Skeletal muscle tissue (tissue), 4 donors: ENCODE data around the gene NCOA3. TPM values are rescaled to one million over a fixed set of nuclear protein-coding genes. Genes with fewer than 3 reads are reported as not detected.
"Not testable (repeated sequence)": the region's sequence is repeated elsewhere in the genome, so short reads cannot be mapped to it uniquely, and the experiment has no call there.

Source experiments
- H3K27ac ChIP-seq: one replicate; pipeline ENCODE4 v1.7.0; 2013; ENCODE audit warnings: mild to moderate bottlenecking, low read depth, low read length, inconsistent platforms
- H3K27me3 ChIP-seq, 3 donors: one replicate each; pipeline ENCODE4 v1.7.0; 2013; ENCODE audit warnings: low read length in 3 of 3; ENCODE audit not compliant: control insufficient read depth in 3 of 3, insufficient read depth in 3 of 3
- H3K36me3 ChIP-seq, 3 donors: one replicate each; pipeline ENCODE4 v1.7.0; 2013; ENCODE audit warnings: low read length in 3 of 3; ENCODE audit not compliant: control insufficient read depth in 3 of 3, insufficient read depth in 3 of 3
- H3K4me1 ChIP-seq, 3 donors: one replicate each; pipeline ENCODE4 v1.7.0; 2013; ENCODE audit warnings: low read length in 3 of 3, mild to moderate bottlenecking in 3 of 3; ENCODE audit not compliant: control insufficient read depth in 3 of 3, insufficient read depth in 3 of 3
- H3K4me3 ChIP-seq, 3 donors: one replicate each; pipeline ENCODE4 v1.7.0; 2013; ENCODE audit warnings: low read length in 3 of 3
- H3K9ac ChIP-seq, 3 donors: one replicate each; pipeline ENCODE4 v1.7.0; 2013; ENCODE audit warnings: low read length in 3 of 3, mild to moderate bottlenecking in 3 of 3, moderate library complexity in 2 of 3, low read depth in 1 of 3
- H3K9me3 ChIP-seq, 3 donors: one replicate each; pipeline ENCODE4 v1.7.0; 2013; ENCODE audit warnings: low read length in 3 of 3; ENCODE audit not compliant: control insufficient read depth in 3 of 3
- total RNA-seq: library from RNA; depleted of rRNA; stranded (reverse); fragments of >200 nt; gene quantifications from one replicate; pipeline ENCODE4 v1.2.3, GENCODE V29; 2014
- donor health status: Osteomylitis.

NCOA3 gene
- total RNA-seq, 1 donor from 2014 or later, result 25.6 TPM

GRCh38 chr20:47573559-47573958 lies 71.9 kb downstream of the NCOA3 start:
- no peak overlapping the region for H3K9ac ChIP-seq
- no peaks in the 10 kb centered on the region for H3K9me3 ChIP-seq
- H3K4me3 ChIP-seq, result no peak overlapping the region
- peaks cover 18 to 32% (median 26%) of the 10 kb centered on the region in 3 donors for H3K4me1 ChIP-seq
- H3K36me3 ChIP-seq, result peaks cover 0 to 6% (median 0%) of the 10 kb centered on the region in 3 donors
- H3K27me3 ChIP-seq, result no peaks in the 10 kb centered on the region
- H3K27ac ChIP-seq, result no peak overlapping the region

GRCh38 chr20:47574616-47575364 lies 73.1 kb downstream of the NCOA3 start:
- H3K27me3 ChIP-seq, result no peaks in the 10 kb centered on the region
- H3K4me1 ChIP-seq, result peaks cover 18 to 44% (median 26%) of the 10 kb centered on the region in 3 donors
- no peak overlapping the region for H3K9ac ChIP-seq
- no peak overlapping the region for H3K27ac ChIP-seq
- peaks cover 0 to 6% (median 0%) of the 10 kb centered on the region in 3 donors for H3K36me3 ChIP-seq
- no peaks in the 10 kb centered on the region for H3K9me3 ChIP-seq
- H3K4me3 ChIP-seq, result no peak overlapping the region

GRCh38 chr20:47576516-47577033 lies 74.9 kb downstream of the NCOA3 start:
- Histone ChIP-seq H3K27ac (peak overlapping the region; percentile 39), H3K27me3 (no peaks in the 10 kb centered on the region), H3K36me3 (peaks cover 0 to 2% (median 0%) of the 10 kb centered on the region in 3 donors), H3K4me3 (peak overlapping the region; percentile 47 to 62 (median 50)), H3K9ac (peak overlapping the region; percentile 24 to 46 (median 27)), H3K4me1 (peaks cover 21 to 47% (median 29%) of the 10 kb centered on the region in 3 donors), H3K9me3 (no peaks in the 10 kb centered on the region)

- H3K27me3 ChIP-seq, result no peaks in the 10 kb centered on the region
- H3K36me3 ChIP-seq, result no peaks in the 10 kb centered on the region
- H3K4me3 ChIP-seq, result peak overlapping the region in 1 of 3 donors; percentile 62
- H3K4me1 ChIP-seq, result peaks cover 21 to 47% (median 29%) of the 10 kb centered on the region in 3 donors
- peak overlapping the region; percentile 39 for H3K27ac ChIP-seq
- no peaks in the 10 kb centered on the region for H3K9me3 ChIP-seq
- no peak overlapping the region for H3K9ac ChIP-seq
These were observed 75.6 kb downstream of the NCOA3 start for GRCh38 chr20:47577314-47577713.

- no peak overlapping the region for H3K9ac ChIP-seq
- no peaks in the 10 kb centered on the region for H3K27me3 ChIP-seq
- H3K27ac ChIP-seq, result no peak overlapping the region
- peaks cover 21 to 47% (median 29%) of the 10 kb centered on the region in 3 donors for H3K4me1 ChIP-seq
- H3K36me3 ChIP-seq, result no peaks in the 10 kb centered on the region
- no peak overlapping the region for H3K4me3 ChIP-seq
- H3K9me3 ChIP-seq, result no peaks in the 10 kb centered on the region
These were observed 76.9 kb downstream of the NCOA3 start for GRCh38 chr20:47578543-47578942.

GRCh38 chr20:47580686-47581085 lies 79.0 kb downstream of the NCOA3 start:
- H3K27ac ChIP-seq, H3K4me3 ChIP-seq, H3K9ac ChIP-seq, H3K27me3 ChIP-seq, H3K36me3 ChIP-seq, H3K9me3 ChIP-seq: not testable (repeated sequence)
- H3K4me1 ChIP-seq, result peaks cover 17 to 39% (median 26%) of the 10 kb centered on the region in 3 donors

- H3K9ac ChIP-seq, result peak overlapping the region in 1 of 3 donors; percentile 33
- H3K27ac ChIP-seq, result no peak overlapping the region
- H3K4me3 ChIP-seq, result no peak overlapping the region
- no peaks in the 10 kb centered on the region for H3K9me3 ChIP-seq
- peaks cover 14 to 36% (median 23%) of the 10 kb centered on the region in 3 donors for H3K4me1 ChIP-seq
- H3K27me3 ChIP-seq, result no peaks in the 10 kb centered on the region
- H3K36me3 ChIP-seq, result no peaks in the 10 kb centered on the region
These were observed 79.4 kb downstream of the NCOA3 start for GRCh38 chr20:47581090-47581489.

- H3K27me3 ChIP-seq, result no peaks in the 10 kb centered on the region
These were observed 81.9 kb downstream of the NCOA3 start for GRCh38 chr20:47583551-47583950.

GRCh38 chr20:47585087-47585747 lies 83.5 kb downstream of the NCOA3 start:
- H3K27me3 ChIP-seq, result no peaks in the 10 kb centered on the region
- H3K9ac ChIP-seq, result no peak overlapping the region
- H3K36me3 ChIP-seq, result no peaks in the 10 kb centered on the region
- H3K27ac ChIP-seq, result no peak overlapping the region
- H3K9me3 ChIP-seq, result no peaks in the 10 kb centered on the region
- H3K4me3 ChIP-seq, result no peak overlapping the region
- peaks cover 5 to 13% (median 11%) of the 10 kb centered on the region in 3 donors for H3K4me1 ChIP-seq

More at GRCh38 chr20:47583551-47583950, 81.9 kb downstream of the NCOA3 start:
- no peak overlapping the region for H3K4me3 ChIP-seq
- H3K9me3 ChIP-seq, result no peaks in the 10 kb centered on the region
- H3K36me3 ChIP-seq, result no peaks in the 10 kb centered on the region
- H3K9ac ChIP-seq, result no peak overlapping the region
- no peak overlapping the region for H3K27ac ChIP-seq
- H3K4me1 ChIP-seq, result peaks cover 9 to 26% (median 19%) of the 10 kb centered on the region in 3 donors
